ENCODE results near the gene BTN2A1.

GRCh38 chr6:26421259-26422144 lies 36.3 kb upstream of the BTN2A1 start:
- peak in 1 of 5 experiments; percentile 5 for TF ChIP-seq CTCF (IDR thresholded peaks at IDR 0.05)
- TF ChIP-seq POLR2A (IDR thresholded peaks at IDR 0.05) = peak in 1 of 2 donors; percentile 68

Measured in tibial nerve (tissue), 3 donors.